ENCODE measurements around the gene RNF152.

The RNF152 gene

DNA sequence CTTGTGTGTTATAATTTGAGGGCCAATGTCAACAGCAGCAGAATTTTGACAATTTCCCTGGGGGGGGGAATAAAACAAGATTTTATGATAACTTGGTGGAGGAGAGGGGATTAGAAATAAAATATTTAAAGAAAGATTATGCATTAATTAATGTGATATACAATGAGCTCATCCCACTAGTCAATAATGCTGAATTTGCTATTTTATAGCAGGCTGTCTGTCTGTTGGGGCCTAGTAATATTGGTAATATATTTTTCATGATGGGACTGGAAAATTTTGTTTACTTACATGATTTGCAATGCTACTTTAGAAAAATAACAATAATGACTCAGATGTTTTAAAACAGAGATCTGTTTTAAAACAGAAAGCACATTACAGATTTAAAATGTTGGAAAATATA is 118.0 kb downstream of the RNF152 start:
- H3K27ac ChIP-seq: no peak overlapping the region
- no peak overlapping the region for H2AFZ ChIP-seq (ENCODE audit: low read depth)
- TF ChIP-seq, protein P1, sequence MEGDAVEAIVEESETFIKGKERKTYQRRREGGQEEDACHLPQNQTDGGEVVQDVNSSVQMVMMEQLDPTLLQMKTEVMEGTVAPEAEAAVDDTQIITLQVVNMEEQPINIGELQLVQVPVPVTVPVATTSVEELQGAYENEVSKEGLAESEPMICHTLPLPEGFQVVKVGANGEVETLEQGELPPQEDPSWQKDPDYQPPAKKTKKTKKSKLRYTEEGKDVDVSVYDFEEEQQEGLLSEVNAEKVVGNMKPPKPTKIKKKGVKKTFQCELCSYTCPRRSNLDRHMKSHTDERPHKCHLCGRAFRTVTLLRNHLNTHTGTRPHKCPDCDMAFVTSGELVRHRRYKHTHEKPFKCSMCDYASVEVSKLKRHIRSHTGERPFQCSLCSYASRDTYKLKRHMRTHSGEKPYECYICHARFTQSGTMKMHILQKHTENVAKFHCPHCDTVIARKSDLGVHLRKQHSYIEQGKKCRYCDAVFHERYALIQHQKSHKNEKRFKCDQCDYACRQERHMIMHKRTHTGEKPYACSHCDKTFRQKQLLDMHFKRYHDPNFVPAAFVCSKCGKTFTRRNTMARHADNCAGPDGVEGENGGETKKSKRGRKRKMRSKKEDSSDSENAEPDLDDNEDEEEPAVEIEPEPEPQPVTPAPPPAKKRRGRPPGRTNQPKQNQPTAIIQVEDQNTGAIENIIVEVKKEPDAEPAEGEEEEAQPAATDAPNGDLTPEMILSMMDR (conservative IDR thresholded peaks at IDR 0.05; ENCODE audit: low read depth, low read length): no peak
- H3K4me1 ChIP-seq (ENCODE audit: low read depth, poor library complexity, severe bottlenecking): no peaks in the 10 kb centered on the region
- H3K27me3 ChIP-seq (ENCODE audit: insufficient read depth, low read depth): no peaks in the 10 kb centered on the region
- H3K4me2 ChIP-seq: no peak overlapping the region
- no peaks in the 10 kb centered on the region for H3K36me3 ChIP-seq (ENCODE audit: insufficient read depth)
- H3K4me3 ChIP-seq (IDR thresholded peaks at IDR 0.05; ENCODE audit: insufficient read depth, low read depth, low read length): no peak overlapping the region
- no peaks in the 10 kb centered on the region for H4K20me1 ChIP-seq (ENCODE audit: insufficient read depth)
- no peaks in the 10 kb centered on the region for H3K79me2 ChIP-seq (ENCODE audit: insufficient read depth, low read depth)
- H3K9ac ChIP-seq: no peak overlapping the region

DNA sequence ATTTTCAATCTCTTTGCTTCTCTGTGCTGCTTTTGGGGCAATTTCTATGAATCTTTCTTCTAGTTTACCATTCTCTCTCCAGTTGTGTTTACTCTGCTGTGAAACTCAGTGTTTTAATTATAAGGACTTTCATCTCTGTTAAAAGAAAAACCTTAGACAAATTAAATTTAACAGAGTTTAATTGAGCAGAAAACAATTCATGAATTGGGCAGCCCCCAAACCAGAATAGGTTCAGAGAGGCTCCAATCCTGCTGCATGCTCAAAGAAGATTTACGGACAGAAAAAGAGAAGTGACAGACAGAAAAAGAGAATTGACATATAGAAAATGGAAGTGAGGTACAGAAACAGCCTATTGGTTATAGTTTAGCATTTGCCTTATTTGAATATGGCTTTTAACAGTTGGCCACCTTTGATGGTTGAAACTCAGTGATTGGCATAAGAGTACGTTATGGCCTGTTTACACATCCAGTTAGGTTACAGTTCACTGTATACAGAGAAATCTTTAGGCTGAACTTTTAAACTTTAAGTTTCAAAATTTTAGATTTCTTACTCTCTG is 120.4 kb downstream of the RNF152 start:
- Histone ChIP-seq H4K20me1 (ENCODE audit: insufficient read depth) (no peaks in the 10 kb centered on the region), H3K9ac (no peak overlapping the region), H3K4me1 (ENCODE audit: low read depth, poor library complexity, severe bottlenecking) (no peaks in the 10 kb centered on the region), H2AFZ (ENCODE audit: low read depth) (no peak overlapping the region), H3K4me3 (IDR thresholded peaks at IDR 0.05; ENCODE audit: insufficient read depth, low read depth, low read length) (no peak overlapping the region), H3K4me2 (no peak overlapping the region), H3K79me2 (ENCODE audit: insufficient read depth, low read depth) (no peaks in the 10 kb centered on the region), H3K36me3 (ENCODE audit: insufficient read depth) (no peaks in the 10 kb centered on the region), H3K27ac (no peak overlapping the region), H3K27me3 (ENCODE audit: insufficient read depth, low read depth) (no peaks in the 10 kb centered on the region)
- TF ChIP-seq, protein P1 (conservative IDR thresholded peaks at IDR 0.05; ENCODE audit: low read depth, low read length): no peak

DNA sequence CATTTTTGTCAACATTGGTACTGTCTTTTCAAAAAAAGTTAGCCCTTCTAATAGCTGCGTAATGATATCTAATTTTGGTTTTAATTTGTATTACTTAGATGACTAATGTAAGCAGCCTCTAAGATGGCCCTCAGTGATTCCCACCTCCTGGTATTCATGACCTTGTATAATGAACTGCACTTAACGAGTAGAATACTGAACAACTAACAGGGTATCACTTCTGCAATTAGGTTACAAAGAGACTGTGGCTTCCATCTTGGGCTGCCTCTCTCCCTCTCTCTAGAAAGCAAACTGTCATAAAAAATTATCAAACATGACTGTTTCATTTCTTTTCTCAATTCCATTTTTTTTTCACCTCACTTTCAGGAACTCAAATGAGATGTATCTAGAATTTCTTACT is 120.9 kb downstream of the RNF152 start:
- no peaks in the 10 kb centered on the region for H3K79me2 ChIP-seq (ENCODE audit: insufficient read depth, low read depth)
- H3K4me1 ChIP-seq (ENCODE audit: low read depth, poor library complexity, severe bottlenecking): no peaks in the 10 kb centered on the region
- H3K27ac ChIP-seq: no peak overlapping the region
- TF ChIP-seq, protein P1 (conservative IDR thresholded peaks at IDR 0.05; ENCODE audit: low read depth, low read length): no peak
- H3K9ac ChIP-seq: no peak overlapping the region
- H4K20me1 ChIP-seq (ENCODE audit: insufficient read depth): no peaks in the 10 kb centered on the region
- no peak overlapping the region for H2AFZ ChIP-seq (ENCODE audit: low read depth)
- H3K36me3 ChIP-seq (ENCODE audit: insufficient read depth): no peaks in the 10 kb centered on the region
- H3K4me2 ChIP-seq: no peak overlapping the region
- H3K27me3 ChIP-seq (ENCODE audit: insufficient read depth, low read depth): no peaks in the 10 kb centered on the region
- no peak overlapping the region for H3K4me3 ChIP-seq (IDR thresholded peaks at IDR 0.05; ENCODE audit: insufficient read depth, low read depth, low read length)

DNA sequence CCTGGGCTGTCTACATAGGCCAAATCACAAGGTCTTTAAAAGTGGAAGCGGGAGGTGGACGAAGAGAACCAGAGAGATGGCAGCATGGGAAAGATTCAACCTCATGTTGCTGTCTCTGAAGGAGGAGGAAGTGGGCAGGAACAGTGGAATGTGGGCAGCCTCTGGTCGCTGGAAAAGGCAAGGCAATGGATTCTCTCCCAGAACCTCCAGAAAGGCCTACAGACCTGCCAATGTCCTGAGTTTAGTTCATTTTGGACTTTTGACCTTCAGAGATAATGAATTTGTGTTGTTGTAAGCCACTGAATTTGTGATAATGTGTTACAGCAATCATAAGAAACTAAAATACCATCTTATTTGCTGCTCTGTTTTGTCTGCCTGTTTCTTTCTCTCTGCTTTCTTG is 122.5 kb downstream of the RNF152 start:
- Histone ChIP-seq H3K4me2 (no peak overlapping the region), H3K4me1 (ENCODE audit: low read depth, poor library complexity, severe bottlenecking) (peaks cover 4% of the 10 kb centered on the region), H3K79me2 (ENCODE audit: insufficient read depth, low read depth) (no peaks in the 10 kb centered on the region), H2AFZ (ENCODE audit: low read depth) (no peak overlapping the region), H3K27ac (no peak overlapping the region), H3K9ac (no peak overlapping the region), H3K36me3 (ENCODE audit: insufficient read depth) (no peaks in the 10 kb centered on the region), H4K20me1 (ENCODE audit: insufficient read depth) (no peaks in the 10 kb centered on the region), H3K4me3 (IDR thresholded peaks at IDR 0.05; ENCODE audit: insufficient read depth, low read depth, low read length) (no peak overlapping the region), H3K27me3 (ENCODE audit: insufficient read depth, low read depth) (no peaks in the 10 kb centered on the region)
- TF ChIP-seq, protein P1 (conservative IDR thresholded peaks at IDR 0.05; ENCODE audit: low read depth, low read length): no peak

Measured in KMS-11 (cell line).